ENCODE measurements around the gene ZNF750.

ZNF750 gene

DNA sequence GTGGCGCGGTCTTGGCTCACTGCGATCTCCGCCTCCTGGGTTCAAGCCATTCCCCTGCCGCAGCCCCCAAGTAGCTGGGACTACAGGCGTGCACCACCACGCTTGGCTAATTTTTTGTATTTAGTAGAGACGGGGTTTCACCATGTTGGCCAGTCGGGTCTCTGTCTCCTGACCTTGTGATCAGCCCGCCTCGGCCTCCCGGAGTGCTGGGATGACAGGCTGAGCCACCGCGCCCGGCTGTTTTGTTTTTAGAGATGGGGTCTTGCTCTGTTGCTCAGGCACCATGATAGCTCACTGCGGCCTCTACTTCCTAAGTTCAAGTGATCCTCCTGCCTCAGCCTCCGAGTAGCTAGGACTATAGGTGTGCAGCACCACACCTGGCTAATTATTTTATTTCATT lies 27.2 kb downstream of the ZNF750 start:
- TF ChIP-seq PPARA (CRISPR knock-in tag; IDR thresholded peaks at IDR 0.05; ENCODE audit: borderline replicate concordance) (no peak), TOX (CRISPR knock-in tag; IDR thresholded peaks at IDR 0.05; ENCODE audit: borderline replicate concordance) (no peak), RARB (CRISPR knock-in tag; IDR thresholded peaks at IDR 0.05) (no peak), ISL1 (CRISPR knock-in tag; IDR thresholded peaks at IDR 0.05) (no peak), ZNF565 (CRISPR knock-in tag; conservative IDR thresholded peaks at IDR 0.05; ENCODE audit: low read depth) (no peak), TCF4 (CRISPR knock-in tag; IDR thresholded peaks at IDR 0.05; ENCODE audit: borderline replicate concordance) (no peak), SNAI2 (CRISPR knock-in tag; IDR thresholded peaks at IDR 0.05) (no peak), ARNTL (CRISPR knock-in tag; IDR thresholded peaks at IDR 0.05; ENCODE audit: borderline replicate concordance, low read depth) (no peak), ZFP3 (CRISPR knock-in tag; IDR thresholded peaks at IDR 0.05) (no peak), ZC3H10 (CRISPR knock-in tag; IDR thresholded peaks at IDR 0.05) (no peak), GLIS3 (CRISPR knock-in tag; IDR thresholded peaks at IDR 0.05) (no peak), ZNF70 (CRISPR knock-in tag; IDR thresholded peaks at IDR 0.05) (no peak), ZFP30 (CRISPR knock-in tag; IDR thresholded peaks at IDR 0.05) (no peak)
- TF ChIP-seq, protein P1, sequence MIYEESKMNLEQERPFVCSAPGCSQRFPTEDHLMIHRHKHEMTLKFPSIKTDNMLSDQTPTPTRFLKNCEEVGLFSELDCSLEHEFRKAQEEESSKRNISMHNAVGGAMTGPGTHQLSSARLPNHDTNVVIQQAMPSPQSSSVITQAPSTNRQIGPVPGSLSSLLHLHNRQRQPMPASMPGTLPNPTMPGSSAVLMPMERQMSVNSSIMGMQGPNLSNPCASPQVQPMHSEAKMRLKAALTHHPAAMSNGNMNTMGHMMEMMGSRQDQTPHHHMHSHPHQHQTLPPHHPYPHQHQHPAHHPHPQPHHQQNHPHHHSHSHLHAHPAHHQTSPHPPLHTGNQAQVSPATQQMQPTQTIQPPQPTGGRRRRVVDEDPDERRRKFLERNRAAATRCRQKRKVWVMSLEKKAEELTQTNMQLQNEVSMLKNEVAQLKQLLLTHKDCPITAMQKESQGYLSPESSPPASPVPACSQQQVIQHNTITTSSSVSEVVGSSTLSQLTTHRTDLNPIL (CRISPR knock-in tag; IDR thresholded peaks at IDR 0.05; ENCODE audit: low read depth): no peak
- TF ChIP-seq, protein P2, sequence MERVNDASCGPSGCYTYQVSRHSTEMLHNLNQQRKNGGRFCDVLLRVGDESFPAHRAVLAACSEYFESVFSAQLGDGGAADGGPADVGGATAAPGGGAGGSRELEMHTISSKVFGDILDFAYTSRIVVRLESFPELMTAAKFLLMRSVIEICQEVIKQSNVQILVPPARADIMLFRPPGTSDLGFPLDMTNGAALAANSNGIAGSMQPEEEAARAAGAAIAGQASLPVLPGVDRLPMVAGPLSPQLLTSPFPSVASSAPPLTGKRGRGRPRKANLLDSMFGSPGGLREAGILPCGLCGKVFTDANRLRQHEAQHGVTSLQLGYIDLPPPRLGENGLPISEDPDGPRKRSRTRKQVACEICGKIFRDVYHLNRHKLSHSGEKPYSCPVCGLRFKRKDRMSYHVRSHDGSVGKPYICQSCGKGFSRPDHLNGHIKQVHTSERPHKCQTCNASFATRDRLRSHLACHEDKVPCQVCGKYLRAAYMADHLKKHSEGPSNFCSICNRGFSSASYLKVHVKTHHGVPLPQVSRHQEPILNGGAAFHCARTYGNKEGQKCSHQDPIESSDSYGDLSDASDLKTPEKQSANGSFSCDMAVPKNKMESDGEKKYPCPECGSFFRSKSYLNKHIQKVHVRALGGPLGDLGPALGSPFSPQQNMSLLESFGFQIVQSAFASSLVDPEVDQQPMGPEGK (CRISPR knock-in tag; IDR thresholded peaks at IDR 0.05; ENCODE audit: borderline replicate concordance): no peak
- TF ChIP-seq, protein P3, sequence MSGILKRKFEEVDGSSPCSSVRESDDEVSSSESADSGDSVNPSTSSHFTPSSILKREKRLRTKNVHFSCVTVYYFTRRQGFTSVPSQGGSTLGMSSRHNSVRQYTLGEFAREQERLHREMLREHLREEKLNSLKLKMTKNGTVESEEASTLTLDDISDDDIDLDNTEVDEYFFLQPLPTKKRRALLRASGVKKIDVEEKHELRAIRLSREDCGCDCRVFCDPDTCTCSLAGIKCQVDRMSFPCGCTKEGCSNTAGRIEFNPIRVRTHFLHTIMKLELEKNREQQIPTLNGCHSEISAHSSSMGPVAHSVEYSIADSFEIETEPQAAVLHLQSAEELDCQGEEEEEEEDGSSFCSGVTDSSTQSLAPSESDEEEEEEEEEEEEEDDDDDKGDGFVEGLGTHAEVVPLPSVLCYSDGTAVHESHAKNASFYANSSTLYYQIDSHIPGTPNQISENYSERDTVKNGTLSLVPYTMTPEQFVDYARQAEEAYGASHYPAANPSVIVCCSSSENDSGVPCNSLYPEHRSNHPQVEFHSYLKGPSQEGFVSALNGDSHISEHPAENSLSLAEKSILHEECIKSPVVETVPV (CRISPR knock-in tag; IDR thresholded peaks at IDR 0.05): no peak
- ATAC-seq: no peak

DNA sequence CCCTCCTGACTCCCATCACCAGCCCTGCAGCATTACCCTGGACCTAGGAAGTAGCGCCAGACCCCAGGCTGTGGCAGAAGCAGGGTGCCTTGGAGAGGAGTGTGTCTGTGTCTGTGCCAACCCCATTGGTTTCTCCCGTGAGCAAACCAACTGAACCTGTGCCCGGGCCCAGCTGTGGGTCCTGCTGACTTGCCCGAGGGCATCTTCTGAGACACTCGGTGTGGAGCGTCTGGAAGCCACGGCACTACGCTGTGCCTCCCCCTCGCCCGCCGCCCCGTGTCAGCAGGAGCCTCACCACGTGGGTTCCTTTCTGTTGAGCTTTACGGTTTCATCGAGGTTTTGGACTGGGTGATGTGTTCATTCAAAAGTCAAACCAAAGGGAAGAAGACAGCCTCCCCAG lies 27.8 kb downstream of the ZNF750 start:
- TF ChIP-seq, protein P3 (CRISPR knock-in tag; IDR thresholded peaks at IDR 0.05): no peak
- no peak for TF ChIP-seq ZNF70 (CRISPR knock-in tag; IDR thresholded peaks at IDR 0.05)
- no peak for TF ChIP-seq ZFP3 (CRISPR knock-in tag; IDR thresholded peaks at IDR 0.05)
- TF ChIP-seq GLIS3 (CRISPR knock-in tag; IDR thresholded peaks at IDR 0.05): no peak
- TF ChIP-seq ZNF8 (CRISPR knock-in tag; IDR thresholded peaks at IDR 0.05): no peak
- TF ChIP-seq, protein P4, sequence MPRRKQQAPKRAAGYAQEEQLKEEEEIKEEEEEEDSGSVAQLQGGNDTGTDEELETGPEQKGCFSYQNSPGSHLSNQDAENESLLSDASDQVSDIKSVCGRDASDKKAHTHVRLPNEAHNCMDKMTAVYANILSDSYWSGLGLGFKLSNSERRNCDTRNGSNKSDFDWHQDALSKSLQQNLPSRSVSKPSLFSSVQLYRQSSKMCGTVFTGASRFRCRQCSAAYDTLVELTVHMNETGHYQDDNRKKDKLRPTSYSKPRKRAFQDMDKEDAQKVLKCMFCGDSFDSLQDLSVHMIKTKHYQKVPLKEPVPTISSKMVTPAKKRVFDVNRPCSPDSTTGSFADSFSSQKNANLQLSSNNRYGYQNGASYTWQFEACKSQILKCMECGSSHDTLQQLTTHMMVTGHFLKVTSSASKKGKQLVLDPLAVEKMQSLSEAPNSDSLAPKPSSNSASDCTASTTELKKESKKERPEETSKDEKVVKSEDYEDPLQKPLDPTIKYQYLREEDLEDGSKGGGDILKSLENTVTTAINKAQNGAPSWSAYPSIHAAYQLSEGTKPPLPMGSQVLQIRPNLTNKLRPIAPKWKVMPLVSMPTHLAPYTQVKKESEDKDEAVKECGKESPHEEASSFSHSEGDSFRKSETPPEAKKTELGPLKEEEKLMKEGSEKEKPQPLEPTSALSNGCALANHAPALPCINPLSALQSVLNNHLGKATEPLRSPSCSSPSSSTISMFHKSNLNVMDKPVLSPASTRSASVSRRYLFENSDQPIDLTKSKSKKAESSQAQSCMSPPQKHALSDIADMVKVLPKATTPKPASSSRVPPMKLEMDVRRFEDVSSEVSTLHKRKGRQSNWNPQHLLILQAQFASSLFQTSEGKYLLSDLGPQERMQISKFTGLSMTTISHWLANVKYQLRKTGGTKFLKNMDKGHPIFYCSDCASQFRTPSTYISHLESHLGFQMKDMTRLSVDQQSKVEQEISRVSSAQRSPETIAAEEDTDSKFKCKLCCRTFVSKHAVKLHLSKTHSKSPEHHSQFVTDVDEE (CRISPR knock-in tag; IDR thresholded peaks at IDR 0.05): no peak
- TF ChIP-seq ZNF565 (CRISPR knock-in tag; conservative IDR thresholded peaks at IDR 0.05; ENCODE audit: low read depth): no peak
- TF ChIP-seq OSR1 (CRISPR knock-in tag; IDR thresholded peaks at IDR 0.05): no peak
- TF ChIP-seq ZFP30 (CRISPR knock-in tag; IDR thresholded peaks at IDR 0.05): no peak
- TF ChIP-seq ARNTL (CRISPR knock-in tag; IDR thresholded peaks at IDR 0.05; ENCODE audit: borderline replicate concordance, low read depth): no peak
- no peak for TF ChIP-seq ESRRG (CRISPR knock-in tag; IDR thresholded peaks at IDR 0.05)
- no peak for TF ChIP-seq PPARA (CRISPR knock-in tag; IDR thresholded peaks at IDR 0.05; ENCODE audit: borderline replicate concordance)
- TF ChIP-seq ZC3H10 (CRISPR knock-in tag; IDR thresholded peaks at IDR 0.05): no peak
- TF ChIP-seq, protein P5, sequence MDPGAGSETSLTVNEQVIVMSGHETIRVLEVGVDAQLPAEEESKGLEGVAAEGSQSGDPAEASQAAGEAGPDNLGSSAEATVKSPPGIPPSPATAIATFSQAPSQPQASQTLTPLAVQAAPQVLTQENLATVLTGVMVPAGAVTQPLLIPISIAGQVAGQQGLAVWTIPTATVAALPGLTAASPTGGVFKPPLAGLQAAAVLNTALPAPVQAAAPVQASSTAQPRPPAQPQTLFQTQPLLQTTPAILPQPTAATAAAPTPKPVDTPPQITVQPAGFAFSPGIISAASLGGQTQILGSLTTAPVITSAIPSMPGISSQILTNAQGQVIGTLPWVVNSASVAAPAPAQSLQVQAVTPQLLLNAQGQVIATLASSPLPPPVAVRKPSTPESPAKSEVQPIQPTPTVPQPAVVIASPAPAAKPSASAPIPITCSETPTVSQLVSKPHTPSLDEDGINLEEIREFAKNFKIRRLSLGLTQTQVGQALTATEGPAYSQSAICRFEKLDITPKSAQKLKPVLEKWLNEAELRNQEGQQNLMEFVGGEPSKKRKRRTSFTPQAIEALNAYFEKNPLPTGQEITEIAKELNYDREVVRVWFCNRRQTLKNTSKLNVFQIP (CRISPR knock-in tag; IDR thresholded peaks at IDR 0.05; ENCODE audit: borderline replicate concordance, low read depth): no peak
- no peak for TF ChIP-seq RARB (CRISPR knock-in tag; IDR thresholded peaks at IDR 0.05)
- TF ChIP-seq BACH2 (CRISPR knock-in tag; IDR thresholded peaks at IDR 0.05; ENCODE audit: borderline replicate concordance): no peak
- TF ChIP-seq, protein P2 (CRISPR knock-in tag; IDR thresholded peaks at IDR 0.05; ENCODE audit: borderline replicate concordance): no peak
- no peak for TF ChIP-seq TOX (CRISPR knock-in tag; IDR thresholded peaks at IDR 0.05; ENCODE audit: borderline replicate concordance)
- TF ChIP-seq CSDC2 (CRISPR knock-in tag; IDR thresholded peaks at IDR 0.05): no peak
- TF ChIP-seq, protein P1 (CRISPR knock-in tag; IDR thresholded peaks at IDR 0.05; ENCODE audit: low read depth): no peak
- no peak for ATAC-seq
